ENCODE results near the gene RYK.
"Not testable (repeated sequence)": the region's sequence is repeated elsewhere in the genome, so short reads cannot be mapped to it uniquely, and the experiment has no call there.

The RYK gene

GRCh38 chr3:134277066-134277660 lies 26.5 kb upstream of the RYK start:
- TF ChIP-seq CTCF (tag by site-specific recombination; IDR thresholded peaks at IDR 0.05) (no peak), ZNF623 (tag by site-specific recombination; IDR thresholded peaks at IDR 0.05) (no peak), ZBTB11 (tag by site-specific recombination; conservative IDR thresholded peaks at IDR 0.05; ENCODE audit: low read depth) (no peak), ZNF510 (tag by site-specific recombination; IDR thresholded peaks at IDR 0.05; ENCODE audit: insufficient replicate concordance) (no peak), ZXDB (tag by site-specific recombination; IDR thresholded peaks at IDR 0.05) (no peak)
- TF ChIP-seq, protein P1, sequence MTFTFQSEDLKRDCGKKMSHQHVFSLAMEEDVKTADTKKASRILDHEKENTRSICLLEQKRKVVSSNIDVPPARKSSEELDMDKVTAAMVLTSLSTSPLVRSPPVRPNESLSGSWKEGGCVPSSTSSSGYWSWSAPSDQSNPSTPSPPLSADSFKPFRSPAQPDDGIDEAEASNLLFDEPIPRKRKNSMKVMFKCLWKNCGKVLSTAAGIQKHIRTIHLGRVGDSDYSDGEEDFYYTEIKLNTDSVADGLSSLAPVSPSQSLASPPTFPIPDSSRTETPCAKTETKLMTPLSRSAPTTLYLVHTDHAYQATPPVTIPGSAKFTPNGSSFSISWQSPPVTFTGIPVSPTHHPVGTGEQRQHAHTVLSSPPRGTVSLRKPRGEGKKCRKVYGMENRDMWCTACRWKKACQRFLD (tag by site-specific recombination; IDR thresholded peaks at IDR 0.05) = no peak
- CTCF ChIA-PET = interaction anchor here (0.5 to 1.1 kb wide), 6 partner anchors 28 to 103 kb away, joined by 3 to 4 read pairs (median 3); no protein-coding TSS in a partner anchor
- H3K9me3 ChIP-seq (ENCODE audit: control insufficient read depth, insufficient read depth, low read depth, low read length) = no peaks in the 10 kb centered on the region
- no peak overlapping the region for H3K27ac ChIP-seq (ENCODE audit: extremely low read depth, low read depth, low read length)
- POLR2A ChIA-PET = no interaction called here
- no peak overlapping the region for H3K4me3 ChIP-seq (ENCODE audit: low read depth, low read length)
- H3K4me1 ChIP-seq (ENCODE audit: control insufficient read depth, insufficient read depth, low read length) = no peaks in the 10 kb centered on the region
- no peaks in the 10 kb centered on the region for H3K36me3 ChIP-seq (ENCODE audit: control insufficient read depth in 2 of 2, insufficient read depth in 1 of 2, low read length in 2 of 2)

DNA sequence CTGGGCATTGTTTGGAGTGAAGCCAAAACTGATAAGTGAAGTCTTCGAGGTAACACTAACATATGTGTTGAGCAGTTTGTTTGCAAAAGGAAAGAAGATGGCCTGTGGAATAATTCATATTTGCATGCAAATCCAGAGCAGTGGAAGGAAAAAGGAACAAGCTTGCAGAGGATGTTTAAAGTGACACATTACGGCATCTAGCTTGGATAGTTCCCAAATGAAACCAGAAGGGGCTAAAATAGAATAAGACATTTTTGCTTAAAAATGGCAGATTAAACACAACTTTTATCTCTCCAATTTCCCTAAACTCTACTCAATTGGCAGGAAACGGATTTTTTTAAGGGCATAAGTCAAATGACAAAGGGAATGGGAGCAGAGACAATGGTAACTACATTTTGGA lies 25.4 kb upstream of the RYK start:
- TF ChIP-seq ZNF677 (tag by site-specific recombination; IDR thresholded peaks at IDR 0.05) (no peak), ZNF792 (tag by site-specific recombination; IDR thresholded peaks at IDR 0.05) (no peak), ZNF324 (tag by site-specific recombination; IDR thresholded peaks at IDR 0.05) (no peak), TCF7L2 (IDR thresholded peaks at IDR 0.05; ENCODE audit: borderline replicate concordance, low read depth, low read length) (no peak), KLF16 (tag by site-specific recombination; IDR thresholded peaks at IDR 0.05) (no peak), ZNF138 (tag by site-specific recombination; IDR thresholded peaks at IDR 0.05; ENCODE audit: borderline replicate concordance) (no peak), ZNF560 (tag by site-specific recombination; IDR thresholded peaks at IDR 0.05; ENCODE audit: borderline replicate concordance) (no peak), ZNF76 (tag by site-specific recombination; IDR thresholded peaks at IDR 0.05; ENCODE audit: borderline replicate concordance, low read depth) (no peak)
- Histone ChIP-seq H3K4me1 (ENCODE audit: control insufficient read depth, insufficient read depth, low read length) (no peaks in the 10 kb centered on the region), H3K27ac (ENCODE audit: extremely low read depth, low read depth, low read length) (no peak overlapping the region), H3K36me3 (ENCODE audit: control insufficient read depth in 2 of 2, insufficient read depth in 1 of 2, low read length in 2 of 2) (no peaks in the 10 kb centered on the region), H3K4me3 (ENCODE audit: low read depth, low read length) (no peak overlapping the region), H3K9me3 (ENCODE audit: control insufficient read depth, insufficient read depth, low read depth, low read length) (no peaks in the 10 kb centered on the region)
- ChIA-PET POLR2A (no interaction called here), CTCF (interaction anchor here (0.6 kb wide), 1 partner anchor 100 kb away, joined by 3 read pairs; no protein-coding TSS in a partner anchor)

DNA sequence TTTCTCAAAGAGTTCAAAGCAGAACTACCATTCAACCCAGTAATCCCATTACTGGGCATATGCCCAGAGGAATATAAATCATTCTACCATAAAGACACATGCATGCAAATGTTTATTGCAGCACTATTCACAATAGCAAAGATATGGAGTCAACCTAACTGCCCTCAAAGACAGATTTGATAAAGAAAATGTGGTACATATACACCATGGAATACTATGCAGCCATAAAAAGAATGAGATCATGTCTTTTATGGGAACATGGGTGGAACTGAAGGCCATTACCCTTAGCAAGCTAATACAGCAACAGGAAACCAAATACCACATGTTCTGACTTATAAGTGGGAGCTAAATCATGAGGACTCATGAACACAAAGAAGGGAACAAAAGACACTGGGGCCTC lies 24.5 kb upstream of the RYK start:
- H3K27ac ChIP-seq (ENCODE audit: extremely low read depth, low read depth, low read length); H3K4me1 ChIP-seq (ENCODE audit: control insufficient read depth, insufficient read depth, low read length); POLR2A ChIA-PET; H3K9me3 ChIP-seq (ENCODE audit: control insufficient read depth, insufficient read depth, low read depth, low read length); H3K36me3 ChIP-seq (ENCODE audit: control insufficient read depth in 2 of 2, insufficient read depth in 1 of 2, low read length in 2 of 2); H3K4me3 ChIP-seq (ENCODE audit: low read depth, low read length): not testable (repeated sequence)
- CTCF ChIA-PET = interaction anchor here (0.6 to 0.7 kb wide), 2 partner anchors 10 to 68 kb away, joined by 3 to 4 read pairs; no protein-coding TSS in a partner anchor

Data from HEK293 (cell line).